Keratinocyte (primary cell): ENCODE measurements around the gene SLC39A13. TPM values are rescaled to one million over a fixed set of nuclear protein-coding genes. Genes with fewer than 3 reads are reported as not detected.

Experiments used
- DNase-seq: peaks from one replicate; pipeline ENCODE4 v3.0.0-alpha.2; 2011; ENCODE audit warnings: low read depth, missing footprints, low spot score
- FAIRE-seq: peaks from 2 replicates; lab custom pipeline; 2011; peaks lifted over from hg19 to GRCh38; lab: Jason Lieb, UNC
- H2AFZ ChIP-seq: 2 replicates; pipeline ENCODE4 v1.6.0; 2012; ENCODE audit warnings: low read length, control low read depth, inconsistent platforms; ENCODE audit not compliant: control insufficient read depth
- H3K27ac ChIP-seq: 2 replicates; pipeline ENCODE4 v1.5.1; 2011; ENCODE audit warnings: low read length; ENCODE audit not compliant: control insufficient read depth, insufficient read depth
- H3K27me3 ChIP-seq: 3 replicates; pipeline ENCODE4 v1.6.0; 2011; ENCODE audit warnings: low read length; ENCODE audit not compliant: control insufficient read depth, insufficient read depth; ENCODE audit errors: extremely low read depth
- H3K36me3 ChIP-seq, 2 experiments: 2 replicates in 1 of 2; 3 replicates in 1 of 2; pipeline ENCODE4 v1.5.1; 2011; ENCODE audit warnings: low read length in 2 of 2, mild to moderate bottlenecking in 1 of 2; ENCODE audit not compliant: control insufficient read depth in 2 of 2, insufficient read depth in 2 of 2; ENCODE audit errors: extremely low read depth in 1 of 2
- H3K4me1 ChIP-seq: 3 replicates; pipeline ENCODE4 v1.5.1; 2011; ENCODE audit warnings: low read length; ENCODE audit not compliant: control insufficient read depth, insufficient read depth; ENCODE audit errors: extremely low read depth
- H3K4me2 ChIP-seq: 3 replicates; pipeline ENCODE4 v1.6.0; 2011; ENCODE audit warnings: low read depth, low read length; ENCODE audit not compliant: control insufficient read depth, insufficient read depth; ENCODE audit errors: extremely low read depth
- H3K4me3 ChIP-seq, 3 experiments: fragments of 200-600 bp in 1 of 3; sonication (generic) in 1 of 3; 2 replicates in 2 of 3; 3 replicates in 1 of 3; pipeline ENCODE4 v1.5.1; 2011 to 2016; ENCODE audit warnings: low read length in 3 of 3, mild to moderate bottlenecking in 3 of 3, control low read depth in 2 of 3, inconsistent platforms in 1 of 3, low read depth in 1 of 3, mixed read lengths in 1 of 3, mixed run types in 1 of 3, moderate library complexity in 1 of 3; ENCODE audit not compliant: control insufficient read depth in 2 of 3, insufficient read depth in 2 of 3; ENCODE audit errors: extremely low read depth in 1 of 3
- H3K79me2 ChIP-seq: 2 replicates; pipeline ENCODE4 v1.6.0; 2012; ENCODE audit warnings: low read length; ENCODE audit not compliant: control insufficient read depth, insufficient read depth
- H3K9ac ChIP-seq: 3 replicates; pipeline ENCODE4 v1.6.0; 2011; ENCODE audit warnings: low read length; ENCODE audit not compliant: control insufficient read depth, insufficient read depth; ENCODE audit errors: extremely low read depth
- H3K9me1 ChIP-seq: 3 replicates; pipeline ENCODE4 v1.6.0; 2011; ENCODE audit warnings: low read length; ENCODE audit not compliant: control insufficient read depth, insufficient read depth; ENCODE audit errors: extremely low read depth
- H3K9me3 ChIP-seq: 2 replicates; pipeline ENCODE4 v1.5.1; 2012; ENCODE audit warnings: low read depth, low read length; ENCODE audit not compliant: control insufficient read depth
- H4K20me1 ChIP-seq: 3 replicates; pipeline ENCODE4 v1.6.0; 2011; ENCODE audit warnings: low read length; ENCODE audit not compliant: control insufficient read depth, insufficient read depth; ENCODE audit errors: extremely low read depth
- CTCF ChIP-seq, 3 experiments: IDR thresholded peaks in 1 of 3; conservative IDR thresholded peaks in 1 of 3; optimal IDR thresholded peaks in 1 of 3; 2 replicates in 2 of 3; 3 replicates in 1 of 3; pipeline versions ENCODE3 to v1.5.1; 2011; ENCODE audit warnings: low read length in 3 of 3, mild to moderate bottlenecking in 3 of 3, moderate library complexity in 2 of 3, control low read depth in 1 of 3, inconsistent platforms in 1 of 3; ENCODE audit not compliant: insufficient read depth in 2 of 3; ENCODE audit errors: extremely low read depth in 1 of 3
- EZH2 ChIP-seq: IDR thresholded peaks from one replicate; pipeline ENCODE4 v1.6.1; 2012; ENCODE audit warnings: inconsistent platforms, mild to moderate bottlenecking, low read length, moderate library complexity
- dilution Hi-C: fragments of 300-500 bp; cut with MboI; formaldehyde crosslinking; loops from one replicate; pipeline ENCODE4 v1.7.0; 2020; ENCODE audit warnings: low sequenced_read_pairs; ENCODE audit not compliant: extremely low pct_ligation_motif_present
- polyA plus RNA-seq, 5 experiments: library from polyadenylated mRNA; depleted of rRNA in 3 of 5; stranded (reverse) in 3 of 5; stranded (forward) in 1 of 5; unstranded in 1 of 5; fragments of >200 nt; gene quantifications; 1 replicate in 1 of 5; 2 replicates in 3 of 5; 3 replicates in 1 of 5; pipeline versions ENCODE4 v1.2.1 to v1.2.3, GENCODE V29; 2011 to 2012; ENCODE audit warnings: missing spikeins in 2 of 5, low read depth in 1 of 5, low replicate concordance in 1 of 5

The SLC39A13 gene
- polyA plus RNA-seq, 1 donor (not counting 4 experiments of a cell fraction or from before 2014, with no cell fraction given), result 35.3 TPM

DNA sequence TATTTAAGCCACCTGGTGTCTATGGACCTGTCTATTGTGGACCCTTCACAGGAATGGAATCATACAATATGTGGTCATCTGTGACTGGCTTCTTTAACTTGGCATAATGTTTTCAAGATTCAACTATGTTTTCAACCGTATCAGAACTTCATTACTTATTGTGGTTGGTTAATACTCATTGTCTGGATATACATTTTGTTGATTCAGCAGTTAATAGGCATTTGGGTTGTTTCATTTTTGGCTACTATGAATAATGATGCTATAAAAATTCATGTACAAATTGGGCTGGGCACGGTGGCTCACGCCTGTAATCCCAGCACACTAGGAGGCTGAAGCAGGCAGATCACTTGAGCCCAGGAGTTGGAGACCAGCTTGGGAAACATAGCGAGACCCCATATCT lies 43.0 kb downstream of the SLC39A13 start:
- peaks cover 0 to 6% of the 10 kb centered on the region in 2 experiments for H3K36me3 ChIP-seq
- H2AFZ ChIP-seq, result no peak overlapping the region
- no peaks in the 10 kb centered on the region for H4K20me1 ChIP-seq
- H3K4me3 ChIP-seq, result no peak overlapping the region
- H3K27me3 ChIP-seq, result no peaks in the 10 kb centered on the region
- no peak overlapping the region for H3K27ac ChIP-seq
- no peaks in the 10 kb centered on the region for H3K9me3 ChIP-seq
- FAIRE-seq (no peak), DNase-seq (no peak)
- no peak overlapping the region for H3K4me2 ChIP-seq
- no peaks in the 10 kb centered on the region for H3K4me1 ChIP-seq
- dilution Hi-C loops, result no loop called here
- no peaks in the 10 kb centered on the region for H3K79me2 ChIP-seq
- no peak for TF ChIP-seq CTCF (optimal IDR thresholded peaks at IDR 0.05 in 1 of 3, IDR thresholded peaks at IDR 0.05 in 1 of 3, conservative IDR thresholded peaks at IDR 0.05 in 1 of 3; ENCODE audit: extremely low read depth in 1 of 3, insufficient read depth in 2 of 3, low read length in 3 of 3)
- TF ChIP-seq EZH2, result no peak
- H3K9ac ChIP-seq, result no peak overlapping the region
- H3K9me1 ChIP-seq, result no peaks in the 10 kb centered on the region

DNA sequence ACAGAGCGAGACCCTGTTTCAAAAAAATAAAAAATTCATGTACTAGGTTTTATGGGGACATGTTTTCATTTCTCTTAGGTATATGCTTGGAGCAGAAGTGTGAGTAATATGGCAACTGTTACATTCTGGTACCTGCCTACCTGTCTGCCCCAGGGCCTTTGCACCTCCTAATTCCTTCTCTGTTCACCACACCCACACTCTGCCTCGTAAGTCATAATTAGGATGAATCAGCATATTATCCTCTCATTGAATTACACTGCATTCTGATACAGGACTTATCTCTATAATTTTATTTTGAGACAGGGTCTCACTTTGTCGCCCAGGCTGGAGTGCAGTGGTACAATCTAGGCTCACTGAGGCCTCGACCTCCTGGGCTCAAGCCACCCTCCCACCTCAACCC lies 43.6 kb downstream of the SLC39A13 start:
- Histone ChIP-seq H4K20me1 (no peaks in the 10 kb centered on the region), H3K9me1 (no peaks in the 10 kb centered on the region), H2AFZ (no peak overlapping the region), H3K4me3 (no peak overlapping the region), H3K36me3 (peaks cover 0 to 4% of the 10 kb centered on the region in 2 experiments), H3K4me1 (no peaks in the 10 kb centered on the region), H3K4me2 (no peak overlapping the region), H3K79me2 (no peaks in the 10 kb centered on the region), H3K9me3 (no peaks in the 10 kb centered on the region), H3K9ac (no peak overlapping the region), H3K27ac (no peak overlapping the region), H3K27me3 (no peaks in the 10 kb centered on the region)
- dilution Hi-C loops, result no loop called here
- no peak for DNase-seq
- TF ChIP-seq EZH2 (no peak), CTCF (optimal IDR thresholded peaks at IDR 0.05 in 1 of 3, IDR thresholded peaks at IDR 0.05 in 1 of 3, conservative IDR thresholded peaks at IDR 0.05 in 1 of 3; ENCODE audit: extremely low read depth in 1 of 3, insufficient read depth in 2 of 3, low read length in 3 of 3) (no peak)
- FAIRE-seq, result no peak
